HG03575 (cell line): ENCODE results near the gene GALNT17.

ENCODE experiments used
- ATAC-seq: cut with Tn5 transposase; IDR thresholded peaks from one replicate; pipeline ENCODE4 v1.9.1; 2021; ENCODE audit not compliant: unreplicated experiment, insufficient number of reproducible peaks, low FRiP score; ENCODE audit errors: extremely low read depth

Gene GALNT17

DNA sequence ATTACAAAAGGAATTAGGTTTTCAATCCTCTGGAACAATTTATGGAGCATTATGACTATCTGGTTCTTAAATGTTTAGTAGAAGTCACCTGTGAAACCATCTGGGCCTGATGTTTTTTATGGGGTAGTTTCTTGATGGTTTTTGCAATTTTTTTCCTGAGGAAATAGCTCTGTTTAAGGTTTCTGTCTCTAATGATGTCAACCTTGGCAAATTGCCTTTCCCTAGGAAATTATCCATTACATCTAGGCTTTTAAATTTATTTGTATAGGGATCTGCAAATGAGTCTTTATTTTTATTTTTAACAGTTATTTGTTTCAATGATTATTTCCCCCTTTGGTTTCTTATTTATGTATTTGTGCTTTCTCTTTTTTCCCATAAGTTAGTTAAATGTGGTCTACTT, 222.8 kb downstream of the GALNT17 start:
- ATAC-seq: no peak

GRCh38 chr7:71361451-71362032, 229.6 kb downstream of the GALNT17 start:
- ATAC-seq: no peak

DNA sequence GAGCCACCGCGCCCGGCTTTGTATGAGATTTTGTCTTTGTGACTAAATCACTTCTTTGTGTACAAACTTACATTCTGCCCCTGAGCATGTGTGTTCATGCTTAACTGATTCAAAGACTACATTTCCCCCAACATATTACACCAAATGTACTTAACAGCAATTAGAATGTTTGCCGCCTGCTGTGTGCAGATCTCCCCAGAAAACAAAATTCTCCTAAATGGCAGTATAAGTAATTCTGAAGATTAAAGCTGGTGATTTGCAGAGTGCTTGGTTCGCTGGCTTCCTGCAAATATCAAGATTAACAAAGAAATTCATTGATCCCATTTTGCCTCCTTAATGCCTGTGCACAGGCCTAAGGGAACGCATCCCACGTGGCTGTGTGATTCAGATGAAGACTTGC, 230.3 kb downstream of the GALNT17 start:
- ATAC-seq: no peak

GRCh38 chr7:71363223-71363622, 231.3 kb downstream of the GALNT17 start:
- ATAC-seq: no peak

- no peak for ATAC-seq
Observed at GRCh38 chr7:71363627-71364026, 231.7 kb downstream of the GALNT17 start.

- no peak for ATAC-seq
Observed at GRCh38 chr7:71364551-71364950, 232.6 kb downstream of the GALNT17 start.

DNA sequence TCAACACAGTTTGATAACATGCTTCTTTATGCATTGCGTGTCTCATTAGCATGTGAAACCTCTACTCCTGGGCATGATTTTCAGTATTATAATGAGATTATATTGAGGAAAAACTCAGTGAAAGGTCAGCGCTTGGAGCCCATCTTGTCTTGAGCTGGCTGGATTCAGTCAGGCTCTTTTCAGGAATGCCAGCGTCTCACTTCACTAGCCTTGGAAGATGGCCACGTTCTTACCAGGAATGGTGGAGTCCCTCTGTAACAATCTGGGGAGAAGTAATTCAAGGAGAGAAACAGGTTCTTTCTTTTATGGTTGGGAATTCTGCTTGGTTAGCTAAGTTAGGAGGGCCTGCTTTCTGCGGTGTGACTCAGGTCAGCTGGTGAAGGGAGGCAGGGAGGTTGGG, 241.0 kb downstream of the GALNT17 start:
- ATAC-seq: no peak

GRCh38 chr7:71377062-71377461, 245.1 kb downstream of the GALNT17 start:
- ATAC-seq: no peak

DNA sequence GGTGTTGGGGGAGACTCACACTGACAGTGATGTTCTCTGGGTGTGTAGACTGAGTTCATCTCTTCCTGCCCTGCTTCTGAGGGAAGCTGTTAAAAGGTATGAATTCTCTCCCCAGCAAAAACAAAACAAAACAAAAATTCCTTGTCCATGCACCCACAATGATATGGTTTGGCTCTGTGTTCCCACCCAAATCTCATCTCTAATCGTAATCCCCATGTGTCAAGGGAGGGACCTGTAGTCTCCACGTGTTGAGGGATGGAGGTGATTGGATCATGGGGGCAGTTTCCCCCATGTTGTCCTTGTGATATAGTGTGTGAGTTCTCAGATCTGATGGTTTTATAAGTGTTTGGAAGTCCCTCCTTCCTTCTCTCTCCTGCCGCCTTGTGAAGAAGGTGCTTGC, 245.5 kb downstream of the GALNT17 start:
- ATAC-seq: no peak

GRCh38 chr7:71384094-71384493, 252.2 kb downstream of the GALNT17 start:
- ATAC-seq: no peak

- ATAC-seq: no peak
Observed at GRCh38 chr7:71385330-71385729, 253.4 kb downstream of the GALNT17 start.

DNA sequence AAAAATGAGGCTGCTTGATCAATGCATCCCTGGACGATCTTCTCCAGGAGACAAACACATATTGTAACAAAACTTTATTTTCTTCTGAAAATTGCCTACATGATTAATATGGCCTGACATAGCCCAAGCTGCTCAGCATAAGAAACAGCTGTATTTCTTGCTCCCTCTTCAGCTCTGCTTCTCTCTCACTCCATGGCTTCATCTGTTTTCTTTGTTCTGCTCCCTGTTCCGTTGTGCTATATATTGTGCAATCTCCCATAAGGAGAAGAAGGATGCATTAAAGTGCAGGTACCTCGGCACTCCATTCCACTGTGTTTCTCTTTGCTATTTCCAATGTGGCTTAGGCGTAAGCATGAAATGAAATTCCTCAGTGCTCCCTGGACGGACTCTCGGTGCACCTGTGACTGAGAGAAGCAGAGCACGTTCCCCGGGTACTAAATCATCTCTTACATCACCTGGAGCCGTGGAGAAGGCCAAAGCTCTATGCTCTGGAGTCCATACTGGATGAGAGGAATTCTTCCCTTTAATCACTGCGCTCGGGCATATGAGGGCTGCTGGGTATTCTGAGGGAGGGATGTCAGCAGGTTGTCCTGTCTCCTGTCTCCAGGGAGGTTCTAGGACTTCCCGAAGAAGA, 254.3 kb downstream of the GALNT17 start:
- no peak for ATAC-seq

- ATAC-seq: no peak
Observed at GRCh38 chr7:71388181-71388580, 256.2 kb downstream of the GALNT17 start.

DNA sequence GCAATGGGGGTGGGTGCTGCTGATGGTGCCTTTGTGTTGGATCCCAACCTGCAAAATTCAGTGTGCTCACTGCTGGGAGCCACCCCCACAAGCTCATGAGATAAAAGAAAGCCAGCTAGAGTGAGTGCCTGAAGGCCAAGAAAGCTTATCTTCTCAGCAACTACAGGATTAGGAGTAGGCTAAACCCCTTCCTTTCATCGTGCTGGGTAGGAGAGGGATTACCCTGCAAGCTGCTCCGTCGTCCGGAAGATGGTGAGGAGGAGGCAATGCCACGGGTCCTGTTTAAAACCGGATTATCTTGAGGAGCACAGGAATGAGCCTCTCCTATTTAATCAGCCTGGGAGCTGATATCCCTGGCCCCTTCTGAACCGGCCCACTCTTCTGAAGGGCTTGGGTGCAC, 258.0 kb downstream of the GALNT17 start:
- ATAC-seq: no peak

DNA sequence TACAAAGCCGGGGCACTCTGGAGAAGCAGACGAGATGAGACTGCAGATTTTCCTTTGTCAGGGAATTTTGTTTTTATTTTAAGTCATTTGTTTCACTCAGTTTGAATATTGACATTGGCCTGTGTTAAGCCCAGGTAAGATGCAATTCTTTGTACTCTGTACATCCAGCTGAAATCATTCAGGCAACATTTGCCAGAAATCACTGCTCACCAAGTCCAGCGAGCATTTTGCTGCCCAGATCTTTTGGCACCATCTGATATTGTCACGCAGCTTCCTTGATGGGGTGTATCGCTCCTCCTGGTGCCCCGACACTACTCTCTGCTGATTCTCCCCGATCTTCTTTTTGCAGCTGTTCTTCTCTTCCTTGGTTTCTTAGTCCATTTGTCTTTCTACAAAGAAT, 261.7 kb downstream of the GALNT17 start:
- no peak for ATAC-seq

GRCh38 chr7:71402684-71403083, 270.7 kb downstream of the GALNT17 start:
- no peak for ATAC-seq

DNA sequence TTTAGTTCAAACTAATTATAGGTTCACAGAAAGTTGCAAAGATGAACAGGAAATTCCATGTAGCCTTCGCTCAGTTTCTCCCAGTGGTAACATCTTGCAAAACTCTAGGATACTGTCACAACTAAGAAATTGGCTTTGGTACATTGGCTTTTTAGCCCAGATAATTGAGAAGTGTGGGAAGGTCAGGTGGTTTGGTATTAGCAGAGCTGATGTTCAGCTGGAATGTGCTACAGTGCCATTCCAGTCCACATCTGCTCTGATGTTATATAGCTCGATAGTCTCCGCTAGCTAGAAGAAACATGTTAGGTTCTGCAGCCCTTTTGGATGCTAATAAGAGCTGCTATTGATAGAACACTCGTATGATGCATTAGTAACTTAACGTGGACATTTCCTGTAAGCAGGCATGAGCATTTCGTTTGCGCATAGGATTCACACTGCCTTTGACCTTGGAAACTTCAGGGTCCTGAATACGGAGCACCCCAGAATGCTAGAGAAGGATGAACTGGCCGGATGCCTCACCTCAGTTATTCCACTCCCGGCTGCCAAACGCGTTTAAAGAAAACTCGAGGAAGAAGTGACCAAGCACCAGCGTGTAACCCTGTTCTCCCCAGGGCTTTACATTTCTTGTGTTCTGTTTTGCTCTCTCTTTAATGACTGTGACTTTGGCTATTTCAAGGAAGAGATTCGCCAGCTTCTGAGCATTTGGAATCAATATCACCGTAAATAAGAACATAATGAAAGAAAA, 271.4 kb downstream of the GALNT17 start:
- no peak for ATAC-seq

GRCh38 chr7:71404726-71405345, 272.9 kb downstream of the GALNT17 start:
- ATAC-seq: no peak

DNA sequence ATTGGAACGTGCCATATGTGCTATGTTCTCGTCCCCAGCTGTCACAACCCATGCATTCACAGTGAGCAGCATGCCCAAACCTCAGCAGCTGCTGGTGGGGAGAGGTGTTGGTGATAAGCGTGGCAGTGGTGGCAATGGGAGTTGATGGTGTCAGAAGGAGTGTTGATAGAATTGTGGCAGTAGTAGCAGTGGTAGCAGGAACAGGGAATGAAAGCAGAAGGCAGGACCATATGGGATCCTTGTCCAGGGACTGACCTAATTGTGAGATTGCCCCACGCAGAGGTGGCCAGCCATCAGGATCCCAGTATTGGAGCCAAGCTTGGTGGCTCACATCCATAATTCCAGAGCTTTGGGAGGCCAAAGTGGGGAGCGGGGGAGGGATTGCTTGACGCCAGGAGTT, 276.3 kb downstream of the GALNT17 start:
- ATAC-seq: no peak

- no peak for ATAC-seq
Observed at GRCh38 chr7:71409550-71410157, 277.7 kb downstream of the GALNT17 start.
